ENCODE data around the gene DPEP1. TPM values are rescaled to one million over a fixed set of nuclear protein-coding genes. Genes with fewer than 3 reads are reported as not detected.

Gene DPEP1
- total RNA-seq, 1 donor from 2014 or later = not detected

DNA sequence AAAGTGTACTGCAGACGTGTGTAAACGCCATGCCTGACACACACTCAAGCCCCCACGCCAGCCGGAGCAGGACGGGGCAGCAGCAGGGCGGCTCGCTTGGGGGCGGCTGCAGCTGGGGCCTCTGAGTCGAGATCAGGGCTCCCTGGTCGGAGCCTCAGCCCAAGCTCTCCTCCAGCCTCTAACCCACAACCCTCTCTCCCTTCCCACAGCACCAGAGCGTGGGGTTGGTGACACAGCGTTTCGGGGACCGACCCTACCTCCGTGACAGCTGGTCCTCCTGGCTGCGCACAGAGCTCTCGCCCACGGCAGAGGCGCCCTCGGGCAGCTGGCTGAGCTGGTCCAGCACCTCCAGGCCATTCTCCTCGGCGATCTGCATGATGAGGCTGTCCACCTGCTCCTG, 32.8 kb downstream of the DPEP1 start:
- Mint-ChIP-seq H3K4me1 (ENCODE audit: low read depth) (peaks cover under 1% of the 10 kb centered on the region), H3K27me3 (ENCODE audit: low read depth) (no peaks in the 10 kb centered on the region), H3K4me3 (ENCODE audit: unreplicated experiment) (no peak overlapping the region), H3K36me3 (ENCODE audit: low read depth) (peaks cover 16% of the 10 kb centered on the region), H3K9me3 (ENCODE audit: low read depth) (no peaks in the 10 kb centered on the region), H3K27ac (ENCODE audit: unreplicated experiment) (peak overlapping the region; percentile 36)
- DNase-seq (ENCODE audit: low spot score) = no peak
- TF ChIP-seq, protein P1, sequence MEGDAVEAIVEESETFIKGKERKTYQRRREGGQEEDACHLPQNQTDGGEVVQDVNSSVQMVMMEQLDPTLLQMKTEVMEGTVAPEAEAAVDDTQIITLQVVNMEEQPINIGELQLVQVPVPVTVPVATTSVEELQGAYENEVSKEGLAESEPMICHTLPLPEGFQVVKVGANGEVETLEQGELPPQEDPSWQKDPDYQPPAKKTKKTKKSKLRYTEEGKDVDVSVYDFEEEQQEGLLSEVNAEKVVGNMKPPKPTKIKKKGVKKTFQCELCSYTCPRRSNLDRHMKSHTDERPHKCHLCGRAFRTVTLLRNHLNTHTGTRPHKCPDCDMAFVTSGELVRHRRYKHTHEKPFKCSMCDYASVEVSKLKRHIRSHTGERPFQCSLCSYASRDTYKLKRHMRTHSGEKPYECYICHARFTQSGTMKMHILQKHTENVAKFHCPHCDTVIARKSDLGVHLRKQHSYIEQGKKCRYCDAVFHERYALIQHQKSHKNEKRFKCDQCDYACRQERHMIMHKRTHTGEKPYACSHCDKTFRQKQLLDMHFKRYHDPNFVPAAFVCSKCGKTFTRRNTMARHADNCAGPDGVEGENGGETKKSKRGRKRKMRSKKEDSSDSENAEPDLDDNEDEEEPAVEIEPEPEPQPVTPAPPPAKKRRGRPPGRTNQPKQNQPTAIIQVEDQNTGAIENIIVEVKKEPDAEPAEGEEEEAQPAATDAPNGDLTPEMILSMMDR (IDR thresholded peaks at IDR 0.05) = no peak

DNA sequence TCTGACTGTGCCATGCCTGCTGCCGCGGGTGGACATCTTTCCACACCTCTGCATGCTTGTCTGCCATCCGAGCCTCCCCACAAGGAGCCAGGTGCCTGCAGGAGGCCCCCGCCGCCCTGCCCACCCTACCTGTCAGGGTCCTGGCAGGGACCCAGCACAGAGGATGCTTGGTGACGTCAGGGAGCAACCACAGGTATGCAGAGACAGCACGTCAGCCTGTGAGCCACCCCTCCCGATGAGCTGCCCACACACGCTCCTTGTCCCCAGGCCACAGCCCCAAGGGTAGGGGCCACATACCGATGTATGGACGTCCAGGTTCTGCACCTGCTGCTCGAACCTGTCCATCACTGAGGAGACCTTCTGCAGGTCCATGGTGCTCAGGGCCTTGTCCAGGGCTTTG, 33.5 kb downstream of the DPEP1 start:
- no peaks in the 10 kb centered on the region for H3K4me1 Mint-ChIP-seq (ENCODE audit: low read depth)
- H3K27ac Mint-ChIP-seq (ENCODE audit: unreplicated experiment) = no peak overlapping the region
- H3K36me3 Mint-ChIP-seq (ENCODE audit: low read depth) = peaks cover 16% of the 10 kb centered on the region
- no peaks in the 10 kb centered on the region for H3K27me3 Mint-ChIP-seq (ENCODE audit: low read depth)
- H3K4me3 Mint-ChIP-seq (ENCODE audit: unreplicated experiment) = no peak overlapping the region
- no peaks in the 10 kb centered on the region for H3K9me3 Mint-ChIP-seq (ENCODE audit: low read depth)
- TF ChIP-seq, protein P1 (IDR thresholded peaks at IDR 0.05) = no peak
- no peak for DNase-seq (ENCODE audit: low spot score)

- Mint-ChIP-seq H3K9me3 (ENCODE audit: low read depth) (no peaks in the 10 kb centered on the region), H3K27ac (ENCODE audit: unreplicated experiment) (no peak overlapping the region), H3K4me3 (ENCODE audit: unreplicated experiment) (no peak overlapping the region), H3K36me3 (ENCODE audit: low read depth) (peaks cover 5% of the 10 kb centered on the region), H3K27me3 (ENCODE audit: low read depth) (no peaks in the 10 kb centered on the region), H3K4me1 (ENCODE audit: low read depth) (peaks cover 15% of the 10 kb centered on the region)
- TF ChIP-seq, protein P1 (IDR thresholded peaks at IDR 0.05) = no peak
- DNase-seq (ENCODE audit: low spot score) = no peak
These were observed 38.1 kb downstream of the DPEP1 start for GRCh38 chr16:89651584-89651983.

DNA sequence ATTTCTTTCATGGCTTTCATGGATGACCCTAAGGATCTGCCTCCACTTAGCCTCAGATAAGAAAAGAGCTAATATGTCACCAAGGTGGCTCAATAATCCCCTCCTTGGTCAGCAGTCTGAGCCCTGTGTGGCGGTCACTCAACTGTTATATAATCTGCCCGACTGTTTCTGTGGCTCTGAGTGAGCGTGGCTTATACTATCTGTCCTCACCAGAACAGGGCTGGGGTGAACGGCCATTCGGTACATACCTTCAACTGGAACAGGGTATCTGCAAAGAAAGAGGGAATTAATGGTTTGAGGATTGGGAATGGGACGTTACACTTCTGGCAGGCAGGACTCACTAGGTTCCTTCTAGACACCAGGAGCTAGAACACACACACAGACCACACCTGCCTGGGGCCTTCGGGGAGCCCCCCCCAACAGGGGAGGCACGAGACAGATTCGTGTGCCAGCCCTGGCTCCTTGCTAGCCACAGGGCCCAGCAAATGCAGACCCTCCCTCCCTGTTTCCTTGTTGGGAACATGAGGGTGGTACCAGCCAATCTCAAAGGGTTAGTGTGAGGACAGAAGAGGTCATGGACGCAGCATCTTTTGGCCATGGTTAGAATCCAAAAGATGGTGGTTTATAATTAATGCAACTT, 40.3 kb downstream of the DPEP1 start:
- peak; percentile 50 for DNase-seq (ENCODE audit: low spot score)
- H3K27me3 Mint-ChIP-seq (ENCODE audit: low read depth) = no peaks in the 10 kb centered on the region
- TF ChIP-seq, protein P1 (IDR thresholded peaks at IDR 0.05) = no peak
- H3K9me3 Mint-ChIP-seq (ENCODE audit: low read depth) = no peaks in the 10 kb centered on the region
- H3K27ac Mint-ChIP-seq (ENCODE audit: unreplicated experiment) = no peak overlapping the region
- H3K4me3 Mint-ChIP-seq (ENCODE audit: unreplicated experiment) = no peak overlapping the region
- peaks cover 5% of the 10 kb centered on the region for H3K36me3 Mint-ChIP-seq (ENCODE audit: low read depth)
- H3K4me1 Mint-ChIP-seq (ENCODE audit: low read depth) = peaks cover 22% of the 10 kb centered on the region

DNA sequence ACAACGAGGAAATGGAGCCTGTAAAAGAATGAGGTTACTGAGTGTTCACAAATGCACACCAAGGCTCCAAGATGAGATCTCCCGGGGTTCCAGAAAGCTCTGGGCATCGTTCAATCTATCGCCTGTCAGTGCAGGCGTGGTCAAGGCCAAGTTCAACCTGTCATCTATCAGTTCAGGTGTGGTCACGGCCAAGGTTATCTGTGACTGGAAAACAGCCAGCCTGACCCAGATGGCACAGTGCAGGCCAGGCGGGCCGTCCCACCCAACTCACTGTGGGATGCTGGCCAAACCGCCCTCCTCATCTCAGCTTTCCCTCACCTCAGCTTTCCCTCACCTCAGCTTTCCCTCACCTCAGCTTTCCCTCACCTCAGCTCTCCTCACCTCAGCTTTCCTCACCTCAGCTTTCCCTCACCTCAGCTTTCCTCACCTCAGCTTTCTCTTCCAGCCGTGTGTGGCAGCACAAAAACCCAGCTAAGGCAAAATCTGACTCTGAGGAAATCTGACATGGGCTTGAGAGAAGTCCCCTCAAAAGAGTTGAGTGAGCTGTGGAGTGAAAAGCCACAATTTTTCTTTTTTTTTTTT, 41.7 kb downstream of the DPEP1 start:
- Mint-ChIP-seq H3K27ac (ENCODE audit: unreplicated experiment) (no peak overlapping the region), H3K36me3 (ENCODE audit: low read depth) (peaks cover 2% of the 10 kb centered on the region), H3K4me1 (ENCODE audit: low read depth) (peaks cover 27% of the 10 kb centered on the region), H3K9me3 (ENCODE audit: low read depth) (no peaks in the 10 kb centered on the region), H3K4me3 (ENCODE audit: unreplicated experiment) (peak overlapping the region; percentile 87), H3K27me3 (ENCODE audit: low read depth) (no peaks in the 10 kb centered on the region)
- TF ChIP-seq, protein P1 (IDR thresholded peaks at IDR 0.05) = no peak
- DNase-seq (ENCODE audit: low spot score) = peak; percentile 59
